ENCODE data around the gene TRNAU1AP.
"Not testable (repeated sequence)": the region's sequence is repeated elsewhere in the genome, so short reads cannot be mapped to it uniquely, and the experiment has no call there.

TRNAU1AP gene

DNA sequence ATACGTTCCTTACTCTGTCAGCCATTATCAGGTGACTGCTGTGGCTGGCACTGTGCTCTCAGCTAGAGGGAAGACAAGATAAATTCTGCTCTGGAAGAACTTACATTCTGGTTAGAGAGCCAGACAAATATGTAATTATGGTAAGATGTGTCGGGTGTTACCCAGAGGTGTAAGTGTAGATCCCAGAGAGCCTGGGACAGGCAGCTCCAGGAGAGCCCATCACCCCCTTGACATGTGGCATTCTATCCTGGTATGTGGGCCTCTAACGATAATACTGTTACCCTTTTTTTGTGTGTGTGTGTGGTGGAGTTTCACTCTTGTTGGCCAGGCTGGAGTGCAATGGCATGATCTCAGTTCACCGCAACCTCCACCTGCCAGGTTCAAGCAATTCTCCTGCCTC lies 19.0 kb downstream of the TRNAU1AP start:
- Histone ChIP-seq H3K4me3 (replicated peaks; ENCODE audit: insufficient read depth, low read length) (no peak overlapping the region), H3K27me3 (ENCODE audit: insufficient read depth, poor library complexity, severe bottlenecking) (no peaks in the 10 kb centered on the region), H3K27ac (replicated peaks) (no peak overlapping the region)
- TF ChIP-seq SPI1 (IDR thresholded peaks at IDR 0.05; ENCODE audit: borderline replicate concordance, low read depth) (no peak), GABPA (IDR thresholded peaks at IDR 0.05; ENCODE audit: low read depth) (no peak), POLR2AphosphoS5 (IDR thresholded peaks at IDR 0.05; ENCODE audit: low read depth) (no peak)
- TF ChIP-seq, protein P1, sequence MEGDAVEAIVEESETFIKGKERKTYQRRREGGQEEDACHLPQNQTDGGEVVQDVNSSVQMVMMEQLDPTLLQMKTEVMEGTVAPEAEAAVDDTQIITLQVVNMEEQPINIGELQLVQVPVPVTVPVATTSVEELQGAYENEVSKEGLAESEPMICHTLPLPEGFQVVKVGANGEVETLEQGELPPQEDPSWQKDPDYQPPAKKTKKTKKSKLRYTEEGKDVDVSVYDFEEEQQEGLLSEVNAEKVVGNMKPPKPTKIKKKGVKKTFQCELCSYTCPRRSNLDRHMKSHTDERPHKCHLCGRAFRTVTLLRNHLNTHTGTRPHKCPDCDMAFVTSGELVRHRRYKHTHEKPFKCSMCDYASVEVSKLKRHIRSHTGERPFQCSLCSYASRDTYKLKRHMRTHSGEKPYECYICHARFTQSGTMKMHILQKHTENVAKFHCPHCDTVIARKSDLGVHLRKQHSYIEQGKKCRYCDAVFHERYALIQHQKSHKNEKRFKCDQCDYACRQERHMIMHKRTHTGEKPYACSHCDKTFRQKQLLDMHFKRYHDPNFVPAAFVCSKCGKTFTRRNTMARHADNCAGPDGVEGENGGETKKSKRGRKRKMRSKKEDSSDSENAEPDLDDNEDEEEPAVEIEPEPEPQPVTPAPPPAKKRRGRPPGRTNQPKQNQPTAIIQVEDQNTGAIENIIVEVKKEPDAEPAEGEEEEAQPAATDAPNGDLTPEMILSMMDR (IDR thresholded peaks at IDR 0.05; ENCODE audit: insufficient read depth, low read length): no peak
- TF ChIP-seq, protein P2, sequence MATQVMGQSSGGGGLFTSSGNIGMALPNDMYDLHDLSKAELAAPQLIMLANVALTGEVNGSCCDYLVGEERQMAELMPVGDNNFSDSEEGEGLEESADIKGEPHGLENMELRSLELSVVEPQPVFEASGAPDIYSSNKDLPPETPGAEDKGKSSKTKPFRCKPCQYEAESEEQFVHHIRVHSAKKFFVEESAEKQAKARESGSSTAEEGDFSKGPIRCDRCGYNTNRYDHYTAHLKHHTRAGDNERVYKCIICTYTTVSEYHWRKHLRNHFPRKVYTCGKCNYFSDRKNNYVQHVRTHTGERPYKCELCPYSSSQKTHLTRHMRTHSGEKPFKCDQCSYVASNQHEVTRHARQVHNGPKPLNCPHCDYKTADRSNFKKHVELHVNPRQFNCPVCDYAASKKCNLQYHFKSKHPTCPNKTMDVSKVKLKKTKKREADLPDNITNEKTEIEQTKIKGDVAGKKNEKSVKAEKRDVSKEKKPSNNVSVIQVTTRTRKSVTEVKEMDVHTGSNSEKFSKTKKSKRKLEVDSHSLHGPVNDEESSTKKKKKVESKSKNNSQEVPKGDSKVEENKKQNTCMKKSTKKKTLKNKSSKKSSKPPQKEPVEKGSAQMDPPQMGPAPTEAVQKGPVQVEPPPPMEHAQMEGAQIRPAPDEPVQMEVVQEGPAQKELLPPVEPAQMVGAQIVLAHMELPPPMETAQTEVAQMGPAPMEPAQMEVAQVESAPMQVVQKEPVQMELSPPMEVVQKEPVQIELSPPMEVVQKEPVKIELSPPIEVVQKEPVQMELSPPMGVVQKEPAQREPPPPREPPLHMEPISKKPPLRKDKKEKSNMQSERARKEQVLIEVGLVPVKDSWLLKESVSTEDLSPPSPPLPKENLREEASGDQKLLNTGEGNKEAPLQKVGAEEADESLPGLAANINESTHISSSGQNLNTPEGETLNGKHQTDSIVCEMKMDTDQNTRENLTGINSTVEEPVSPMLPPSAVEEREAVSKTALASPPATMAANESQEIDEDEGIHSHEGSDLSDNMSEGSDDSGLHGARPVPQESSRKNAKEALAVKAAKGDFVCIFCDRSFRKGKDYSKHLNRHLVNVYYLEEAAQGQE (IDR thresholded peaks at IDR 0.05; ENCODE audit: insufficient replicate concordance, low read depth): no peak
- DNase-seq (ENCODE audit: low read depth in 1 of 2, low spot score in 1 of 2): no peak

DNA sequence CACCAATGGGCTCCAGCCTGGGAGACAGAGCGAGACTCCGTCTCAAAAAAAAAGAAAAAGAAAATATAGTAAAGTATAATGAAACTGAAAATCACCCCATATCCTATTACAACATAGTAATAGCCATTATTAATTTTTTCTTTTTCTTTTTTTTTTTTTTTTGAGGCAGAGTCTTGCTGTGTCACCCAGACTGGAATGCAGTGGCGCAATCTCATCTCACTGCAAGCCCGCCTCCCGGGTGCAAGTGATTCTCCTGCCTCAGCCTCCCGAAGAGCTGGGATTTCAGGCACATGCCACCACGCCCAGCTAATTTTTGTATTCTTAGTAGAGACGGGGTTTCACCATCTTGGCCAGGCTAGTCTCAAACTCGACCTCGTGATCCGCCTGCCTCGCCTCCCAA lies 20.0 kb downstream of the TRNAU1AP start:
- not testable (repeated sequence) for DNase-seq (ENCODE audit: low read depth in 1 of 2, low spot score in 1 of 2); H3K4me3 ChIP-seq (replicated peaks; ENCODE audit: insufficient read depth, low read length); H3K27me3 ChIP-seq (ENCODE audit: insufficient read depth, poor library complexity, severe bottlenecking); H3K27ac ChIP-seq (replicated peaks)

DNA sequence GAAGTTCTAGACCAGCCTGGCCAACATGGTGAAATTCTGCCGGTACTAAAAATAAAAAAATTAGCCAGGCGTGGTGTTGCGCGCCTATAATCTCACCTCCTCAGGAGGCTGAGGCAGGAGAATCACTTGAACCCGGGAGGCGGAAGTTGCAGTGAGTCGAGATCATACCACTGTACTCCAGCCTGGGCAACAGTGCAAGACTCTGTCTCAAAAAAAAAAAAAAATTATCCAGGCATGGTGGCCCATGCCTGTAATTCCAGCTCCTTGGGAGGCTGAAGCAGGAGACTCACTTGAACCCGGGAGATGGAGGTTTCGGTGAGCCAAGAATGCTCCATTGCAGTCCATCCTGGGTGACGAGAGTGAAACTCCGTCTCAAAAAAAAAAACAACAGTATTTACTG lies 20.7 kb downstream of the TRNAU1AP start:
- no peaks in the 10 kb centered on the region for H3K27me3 ChIP-seq (ENCODE audit: insufficient read depth, poor library complexity, severe bottlenecking)
- TF ChIP-seq POLR2AphosphoS5 (IDR thresholded peaks at IDR 0.05; ENCODE audit: low read depth): no peak
- TF ChIP-seq, protein P1 (IDR thresholded peaks at IDR 0.05; ENCODE audit: insufficient read depth, low read length): no peak
- TF ChIP-seq SPI1 (IDR thresholded peaks at IDR 0.05; ENCODE audit: borderline replicate concordance, low read depth): no peak
- no peak for TF ChIP-seq GABPA (IDR thresholded peaks at IDR 0.05; ENCODE audit: low read depth)
- TF ChIP-seq, protein P2 (IDR thresholded peaks at IDR 0.05; ENCODE audit: insufficient replicate concordance, low read depth): no peak
- no peak for DNase-seq (ENCODE audit: low read depth in 1 of 2, low spot score in 1 of 2)
- H3K27ac ChIP-seq (replicated peaks): no peak overlapping the region
- H3K4me3 ChIP-seq (replicated peaks; ENCODE audit: insufficient read depth, low read length): no peak overlapping the region

DNA sequence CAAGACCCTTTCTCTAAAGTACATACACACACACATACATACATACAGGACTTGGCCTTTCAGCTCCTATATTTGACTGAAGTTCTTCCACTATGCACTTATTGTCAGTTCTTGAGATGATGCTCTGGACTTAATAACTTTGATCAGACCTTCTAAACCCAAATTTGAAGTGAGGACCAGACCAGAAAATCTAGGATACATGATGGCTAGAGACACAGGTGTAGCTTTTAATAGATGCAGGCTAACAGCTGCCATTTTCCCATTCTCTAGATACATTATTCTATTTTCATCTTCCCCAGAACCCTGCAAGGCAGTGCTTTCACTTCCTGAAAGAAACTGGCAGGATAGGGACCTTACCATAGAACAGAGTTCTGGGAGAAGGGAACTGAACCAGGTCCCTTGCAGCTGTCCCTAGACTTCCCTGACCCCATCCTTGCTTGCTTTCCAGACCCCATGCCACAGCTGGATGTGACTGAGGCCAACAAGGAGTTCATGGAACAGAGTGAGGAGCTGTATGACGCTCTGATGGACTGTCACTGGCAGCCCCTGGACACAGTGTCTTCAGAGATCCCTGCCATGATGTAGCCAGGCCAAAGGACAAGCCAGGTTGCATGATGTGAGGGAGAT lies 24.3 kb downstream of the TRNAU1AP start:
- peak; percentile 4 to 51 for DNase-seq (ENCODE audit: low read depth in 1 of 2, low spot score in 1 of 2)
- no peak for TF ChIP-seq SPI1 (IDR thresholded peaks at IDR 0.05; ENCODE audit: borderline replicate concordance, low read depth)
- peak; percentile 82 for TF ChIP-seq POLR2AphosphoS5 (IDR thresholded peaks at IDR 0.05; ENCODE audit: low read depth)
- H3K27me3 ChIP-seq (ENCODE audit: insufficient read depth, poor library complexity, severe bottlenecking): no peaks in the 10 kb centered on the region
- no peak overlapping the region for H3K27ac ChIP-seq (replicated peaks)
- H3K4me3 ChIP-seq (replicated peaks; ENCODE audit: insufficient read depth, low read length): no peak overlapping the region

Data from HL-60 (cell line).